ENCODE measurements around the gene FGF12. TPM values are rescaled to one million over a fixed set of nuclear protein-coding genes. Genes with fewer than 3 reads are reported as not detected.

FGF12 gene
- total and polyA plus RNA-seq, 2 experiments from 2014 or later, result 6.0 to 14.3 TPM

GRCh38 chr3:192155194-192155593 is 572.1 kb downstream of the FGF12 start:
- Histone ChIP-seq H3F3A (replicated peaks; ENCODE audit: low read depth) (no peaks in the 10 kb centered on the region), H3K27me3 (ENCODE audit: insufficient read depth) (no peaks in the 10 kb centered on the region), H3K4me1 (ENCODE audit: insufficient read depth) (0 out of 2 replicates have a peak, but pooled peaks cover 4% of the 10 kb centered on the region), H3K9me2 (ENCODE audit: insufficient read depth) (no peaks in the 10 kb centered on the region), H4K20me1 (replicated peaks; ENCODE audit: insufficient read depth) (no peaks in the 10 kb centered on the region), H3K27ac (ENCODE audit: low read depth) (no peak overlapping the region), H3K4me3 (peak overlapping the region; percentile 52), H3K36me3 (ENCODE audit: insufficient read depth) (no peaks in the 10 kb centered on the region), H3K79me2 (replicated peaks; ENCODE audit: insufficient read depth) (no peaks in the 10 kb centered on the region), H2AFZ (peak overlapping the region; percentile 26; the same call in 1 of the 2 replicates), H3K4me2 (peak overlapping the region; percentile 76)
- ATAC-seq, result peak; percentile 34; the same call in 1 of the 3 replicates
- H3K9me3 Mint-ChIP-seq, result no peaks in the 10 kb centered on the region
- TF ChIP-seq EZH2phosphoT487 (IDR thresholded peaks at IDR 0.05; ENCODE audit: unreplicated experiment), result no peak
- TF ChIP-seq NANOG (IDR thresholded peaks at IDR 0.05; ENCODE audit: borderline replicate concordance), result no peak
- TF ChIP-seq ZNF462 (CRISPR knock-in tag; IDR thresholded peaks at IDR 0.05), result no peak
- TF ChIP-seq POLR2AphosphoS5 (IDR thresholded peaks at IDR 0.05; ENCODE audit: low read depth), result no peak
- TF ChIP-seq CREB1 (CRISPR knock-in tag; IDR thresholded peaks at IDR 0.05; ENCODE audit: low read depth), result no peak
- no peak for TF ChIP-seq EZH2 (IDR thresholded peaks at IDR 0.05; ENCODE audit: low read depth, unreplicated experiment)
- TF ChIP-seq CTCF (conservative IDR thresholded peaks at IDR 0.05; ENCODE audit: low read depth in 2 of 2), result no peak
- no peak for TF ChIP-seq ETS1 (IDR thresholded peaks at IDR 0.05)
- TF ChIP-seq REST (IDR thresholded peaks at IDR 0.05; ENCODE audit: unreplicated experiment), result no peak
- TF ChIP-seq JUNB (IDR thresholded peaks at IDR 0.05; ENCODE audit: unreplicated experiment), result no peak
- TF ChIP-seq ZNF331 (CRISPR knock-in tag; IDR thresholded peaks at IDR 0.05; ENCODE audit: low read depth), result no peak
- no peak for TF ChIP-seq ZNF114 (CRISPR knock-in tag; IDR thresholded peaks at IDR 0.05)
- TF ChIP-seq STAT1 (IDR thresholded peaks at IDR 0.05; ENCODE audit: unreplicated experiment), result no peak
- no peak for DNase-seq (ENCODE audit: low spot score)
- peak overlapping the region; percentile 77 for H3K4me3 Mint-ChIP-seq
- H3K27me3 Mint-ChIP-seq (ENCODE audit: insufficient read depth, low read depth, poor library complexity), result peaks cover 3% of the 10 kb centered on the region
- H3K36me3 Mint-ChIP-seq (ENCODE audit: low read depth), result no peaks in the 10 kb centered on the region
- H3K27ac Mint-ChIP-seq, result peak overlapping the region; percentile 85
- peaks cover 16% of the 10 kb centered on the region for H3K4me1 Mint-ChIP-seq
